Endothelial cell (in vitro differentiated cells): ENCODE results near the gene ZNF362. TPM values are rescaled to one million over a fixed set of nuclear protein-coding genes. Genes with fewer than 3 reads are reported as not detected.

ENCODE experiments used
- DNase-seq: peaks from one replicate; pipeline ENCODE4 v3.0.0; 2021; ENCODE audit warnings: low spot score
- H3K27ac Mint-ChIP-seq: one replicate; pipeline ENCODE4 v1.8.0; 2021; ENCODE audit warnings: mixed read lengths, inconsistent platforms; ENCODE audit not compliant: unreplicated experiment
- H3K27me3 Mint-ChIP-seq: one replicate; pipeline ENCODE4 v1.8.0; 2021; ENCODE audit warnings: mild to moderate bottlenecking, moderate library complexity, mixed read lengths, inconsistent platforms; ENCODE audit not compliant: unreplicated experiment
- H3K36me3 Mint-ChIP-seq: one replicate; pipeline ENCODE4 v1.8.0; 2021; ENCODE audit warnings: mild to moderate bottlenecking, low read depth, mixed read lengths, inconsistent platforms; ENCODE audit not compliant: unreplicated experiment
- H3K4me1 Mint-ChIP-seq: one replicate; pipeline ENCODE4 v1.8.0; 2021; ENCODE audit warnings: mild to moderate bottlenecking, mixed read lengths, inconsistent platforms; ENCODE audit not compliant: unreplicated experiment
- H3K4me3 Mint-ChIP-seq: one replicate; pipeline ENCODE4 v1.8.0; 2021; ENCODE audit warnings: mild to moderate bottlenecking, mixed read lengths, inconsistent platforms; ENCODE audit not compliant: unreplicated experiment
- H3K9me3 Mint-ChIP-seq: one replicate; pipeline ENCODE4 v1.8.0; 2021; ENCODE audit warnings: mixed read lengths, inconsistent platforms; ENCODE audit not compliant: unreplicated experiment
- total RNA-seq: library from RNA; stranded (reverse); fragmentation: NEBNext Ultra II Directional; extraction: Animal tissue kit (Norgen Biotek cat#: 25700); gene quantifications from one replicate; pipeline ENCODE4 v1.2.1, GENCODE V29; 2021; ENCODE audit not compliant: unreplicated experiment
- TF ChIP-seq, protein P1 (sequence below): fragments of 200-600 bp; sonication (generic); IDR thresholded peaks from one replicate; pipeline ENCODE4 v1.5.0; 2021; ENCODE audit warnings: antibody characterized with exemption; ENCODE audit not compliant: unreplicated experiment

ZNF362 gene
- total RNA-seq, 1 donor from 2014 or later, result 70.0 TPM

DNA sequence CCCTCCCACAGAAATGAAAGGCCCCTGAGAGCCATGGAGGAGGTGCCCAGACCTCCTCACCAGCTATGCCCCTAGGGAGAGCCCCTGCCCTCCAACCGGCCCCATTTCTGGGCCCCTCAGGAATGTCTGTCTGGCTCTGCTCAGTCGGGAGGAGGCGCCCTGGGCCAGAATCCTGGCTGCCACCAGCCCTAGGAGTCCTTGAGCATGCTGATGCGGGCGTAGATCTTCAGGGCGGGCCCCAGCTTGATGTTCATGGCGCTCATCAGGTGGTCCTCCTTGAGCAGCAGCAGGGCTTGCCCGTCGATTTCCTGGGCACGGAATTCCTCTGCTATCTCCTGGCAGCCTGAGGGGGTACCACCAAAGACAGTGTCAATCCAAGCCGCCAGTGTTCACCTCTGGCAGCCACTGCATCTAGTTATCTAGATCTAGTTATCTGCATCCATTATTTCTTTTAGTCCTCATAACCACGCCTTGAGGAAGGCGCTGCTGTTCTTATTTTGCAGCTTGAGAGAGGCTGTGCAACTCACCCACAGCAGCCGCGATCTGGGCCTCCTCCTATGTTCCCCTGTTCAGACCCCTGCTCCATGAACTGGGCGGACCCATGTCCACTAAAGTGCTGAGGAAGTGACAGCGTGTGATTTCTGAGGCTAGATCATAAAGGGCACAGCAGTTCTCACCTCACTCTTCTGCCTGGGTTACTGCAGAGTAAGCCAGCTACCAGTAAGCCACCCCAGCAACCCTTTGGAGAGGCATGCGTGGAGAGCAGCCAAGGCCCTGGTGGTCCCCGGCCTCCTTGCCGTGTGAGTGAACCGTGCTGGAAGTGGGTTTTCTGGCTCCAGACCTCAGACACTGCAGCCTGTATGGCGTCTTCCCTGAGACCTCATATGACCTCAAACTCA, 68.6 kb downstream of the ZNF362 start:
- H3K4me1 Mint-ChIP-seq, result peaks cover 3% of the 10 kb centered on the region
- no peak for DNase-seq
- peaks cover 2% of the 10 kb centered on the region for H3K27me3 Mint-ChIP-seq
- H3K27ac Mint-ChIP-seq, result no peak overlapping the region
- peaks cover 33% of the 10 kb centered on the region for H3K36me3 Mint-ChIP-seq
- no peaks in the 10 kb centered on the region for H3K9me3 Mint-ChIP-seq
- no peak overlapping the region for H3K4me3 Mint-ChIP-seq
- TF ChIP-seq, protein P1, sequence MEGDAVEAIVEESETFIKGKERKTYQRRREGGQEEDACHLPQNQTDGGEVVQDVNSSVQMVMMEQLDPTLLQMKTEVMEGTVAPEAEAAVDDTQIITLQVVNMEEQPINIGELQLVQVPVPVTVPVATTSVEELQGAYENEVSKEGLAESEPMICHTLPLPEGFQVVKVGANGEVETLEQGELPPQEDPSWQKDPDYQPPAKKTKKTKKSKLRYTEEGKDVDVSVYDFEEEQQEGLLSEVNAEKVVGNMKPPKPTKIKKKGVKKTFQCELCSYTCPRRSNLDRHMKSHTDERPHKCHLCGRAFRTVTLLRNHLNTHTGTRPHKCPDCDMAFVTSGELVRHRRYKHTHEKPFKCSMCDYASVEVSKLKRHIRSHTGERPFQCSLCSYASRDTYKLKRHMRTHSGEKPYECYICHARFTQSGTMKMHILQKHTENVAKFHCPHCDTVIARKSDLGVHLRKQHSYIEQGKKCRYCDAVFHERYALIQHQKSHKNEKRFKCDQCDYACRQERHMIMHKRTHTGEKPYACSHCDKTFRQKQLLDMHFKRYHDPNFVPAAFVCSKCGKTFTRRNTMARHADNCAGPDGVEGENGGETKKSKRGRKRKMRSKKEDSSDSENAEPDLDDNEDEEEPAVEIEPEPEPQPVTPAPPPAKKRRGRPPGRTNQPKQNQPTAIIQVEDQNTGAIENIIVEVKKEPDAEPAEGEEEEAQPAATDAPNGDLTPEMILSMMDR, result no peak

GRCh38 chr1:33326785-33327184, 70.5 kb downstream of the ZNF362 start:
- H3K4me3 Mint-ChIP-seq, result no peak overlapping the region
- TF ChIP-seq, protein P1, result no peak
- H3K27ac Mint-ChIP-seq, result no peak overlapping the region
- peaks cover 2% of the 10 kb centered on the region for H3K27me3 Mint-ChIP-seq
- peaks cover 7% of the 10 kb centered on the region for H3K4me1 Mint-ChIP-seq
- no peaks in the 10 kb centered on the region for H3K9me3 Mint-ChIP-seq
- H3K36me3 Mint-ChIP-seq, result peaks cover 44% of the 10 kb centered on the region
- DNase-seq, result no peak

- H3K9me3 Mint-ChIP-seq, result no peaks in the 10 kb centered on the region
Observed at GRCh38 chr1:33327587-33328325, 71.5 kb downstream of the ZNF362 start.

DNA sequence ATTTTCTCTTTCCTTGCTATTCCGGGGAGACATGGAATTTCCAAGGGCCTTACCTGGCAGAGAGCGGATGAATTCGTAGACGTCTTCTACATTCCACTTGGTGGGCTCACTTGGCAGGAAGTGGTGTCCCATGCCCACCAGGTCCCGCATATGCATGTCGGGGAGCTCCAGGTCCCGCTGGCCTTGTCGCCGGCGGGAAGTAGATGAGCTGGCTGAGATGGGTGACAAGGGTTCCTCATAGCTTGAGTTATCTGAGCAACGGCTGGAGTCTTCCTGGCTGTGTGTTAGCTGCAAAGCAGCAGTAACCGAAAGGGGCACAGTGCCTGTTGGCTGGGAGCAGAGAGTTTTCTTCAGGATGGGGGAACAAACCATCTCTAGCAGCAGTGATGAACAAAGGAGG, 72.5 kb downstream of the ZNF362 start:
- Mint-ChIP-seq H3K4me3 (no peak overlapping the region), H3K4me1 (peaks cover 26% of the 10 kb centered on the region), H3K27ac (no peak overlapping the region), H3K27me3 (peaks cover 2% of the 10 kb centered on the region), H3K9me3 (no peaks in the 10 kb centered on the region), H3K36me3 (peaks cover 64% of the 10 kb centered on the region)
- no peak for DNase-seq
- TF ChIP-seq, protein P1, result no peak

More at GRCh38 chr1:33327587-33328325, 71.5 kb downstream of the ZNF362 start:
- TF ChIP-seq, protein P1, result no peak
- H3K27ac Mint-ChIP-seq, result no peak overlapping the region
- DNase-seq, result no peak
- H3K4me1 Mint-ChIP-seq, result peaks cover 17% of the 10 kb centered on the region
- peaks cover 53% of the 10 kb centered on the region for H3K36me3 Mint-ChIP-seq
- peaks cover 2% of the 10 kb centered on the region for H3K27me3 Mint-ChIP-seq
- no peak overlapping the region for H3K4me3 Mint-ChIP-seq
